Osteoblast (primary cell): ENCODE results near the gene IL11RA. TPM values are rescaled to one million over a fixed set of nuclear protein-coding genes. Genes with fewer than 3 reads are reported as not detected.

ENCODE experiments used
- DNase-seq: peaks from one replicate; pipeline ENCODE4 v3.0.0; 2011; ENCODE audit warnings: low spot score, mixed read lengths; ENCODE audit not compliant: insufficient read length; ENCODE audit errors: missing footprints
- H2AFZ ChIP-seq: 2 replicates; pipeline ENCODE4 v1.6.0; 2011; ENCODE audit warnings: mild to moderate bottlenecking, low read length
- H3K27ac ChIP-seq: 2 replicates; pipeline ENCODE4 v1.5.1; 2011; ENCODE audit warnings: mild to moderate bottlenecking, low read depth, low read length, moderate library complexity
- H3K27me3 ChIP-seq: 2 replicates; pipeline ENCODE4 v1.6.0; 2012; ENCODE audit warnings: mild to moderate bottlenecking, control low read depth, inconsistent platforms, low read length, moderate library complexity; ENCODE audit not compliant: insufficient read depth
- H3K36me3 ChIP-seq: 2 replicates; pipeline ENCODE4 v1.5.1; 2011; ENCODE audit warnings: mild to moderate bottlenecking, low read length, control low read depth, moderate library complexity; ENCODE audit not compliant: insufficient read depth
- H3K4me1 ChIP-seq: 2 replicates; pipeline ENCODE4 v1.5.1; 2011; ENCODE audit warnings: mild to moderate bottlenecking, low read length, control low read depth, moderate library complexity; ENCODE audit not compliant: insufficient read depth
- H3K4me2 ChIP-seq: 2 replicates; pipeline ENCODE4 v1.6.0; 2011; ENCODE audit warnings: mild to moderate bottlenecking, low read length; ENCODE audit not compliant: insufficient read depth
- H3K4me3 ChIP-seq: fragments of 200-600 bp; sonication (generic); 3 replicates; pipeline ENCODE4 v1.5.1; 2012; ENCODE audit warnings: mild to moderate bottlenecking, low read length, inconsistent platforms; ENCODE audit not compliant: insufficient read depth
- H3K79me2 ChIP-seq: 2 replicates; pipeline ENCODE4 v1.6.0; 2012; ENCODE audit warnings: mild to moderate bottlenecking, low read length, control low read depth, inconsistent platforms; ENCODE audit not compliant: insufficient read depth
- H3K9me3 ChIP-seq: 2 replicates; pipeline ENCODE4 v1.5.1; 2011; ENCODE audit warnings: low read depth, low read length, control low read depth
- H4K20me1 ChIP-seq: 2 replicates; pipeline ENCODE4 v1.6.0; 2012; ENCODE audit warnings: mild to moderate bottlenecking, low read length, control low read depth; ENCODE audit not compliant: insufficient read depth
- CTCF ChIP-seq: IDR thresholded peaks from 2 replicates; pipeline ENCODE4 v1.5.1; 2011; ENCODE audit warnings: mild to moderate bottlenecking, low read depth, low read length, moderate library complexity; ENCODE audit errors: extremely low read depth
- total RNA-seq: library from RNA; depleted of rRNA; stranded (reverse); fragments of >200 nt; gene quantifications from 2 replicates; pipeline ENCODE4 v1.2.3, GENCODE V29; 2012

The IL11RA gene
- total RNA-seq, 1 donor: 34.4 TPM

- Histone ChIP-seq H3K4me1 (peaks cover 5% of the 10 kb centered on the region), H3K36me3 (no peaks in the 10 kb centered on the region), H4K20me1 (peaks cover 13% of the 10 kb centered on the region), H3K27me3 (no peaks in the 10 kb centered on the region), H3K9me3 (no peaks in the 10 kb centered on the region), H2AFZ (no peak overlapping the region), H3K4me2 (no peak overlapping the region), H3K4me3 (no peak overlapping the region), H3K79me2 (no peaks in the 10 kb centered on the region), H3K27ac (no peak overlapping the region)
- no peak for DNase-seq
- TF ChIP-seq CTCF: no peak
Measured at GRCh38 chr9:34689116-34689470, 37.1 kb downstream of the IL11RA start.

- no peak for DNase-seq
- no peak overlapping the region for H3K4me3 ChIP-seq
- no peaks in the 10 kb centered on the region for H3K9me3 ChIP-seq
- peaks cover 5% of the 10 kb centered on the region for H3K4me1 ChIP-seq
- peaks cover 9% of the 10 kb centered on the region for H4K20me1 ChIP-seq
- no peak for TF ChIP-seq CTCF
- no peak overlapping the region for H2AFZ ChIP-seq
- no peaks in the 10 kb centered on the region for H3K36me3 ChIP-seq
- no peak overlapping the region for H3K4me2 ChIP-seq
- H3K27ac ChIP-seq: no peak overlapping the region
- H3K79me2 ChIP-seq: no peaks in the 10 kb centered on the region
- H3K27me3 ChIP-seq: no peaks in the 10 kb centered on the region
Measured at GRCh38 chr9:34689512-34689911, 37.5 kb downstream of the IL11RA start.

- H3K9me3 ChIP-seq: no peaks in the 10 kb centered on the region
- H3K79me2 ChIP-seq: no peaks in the 10 kb centered on the region
- H3K27me3 ChIP-seq: no peaks in the 10 kb centered on the region
- no peaks in the 10 kb centered on the region for H3K36me3 ChIP-seq
- H4K20me1 ChIP-seq: peaks cover 9% of the 10 kb centered on the region
- H3K4me3 ChIP-seq: no peak within 1 kb of the TSS
- TF ChIP-seq CTCF: no peak
- H3K4me1 ChIP-seq: peaks cover 4% of the 10 kb centered on the region
- H3K27ac ChIP-seq: no peak within 1 kb of the TSS
- no peak for DNase-seq
- H2AFZ ChIP-seq: no peak within 1 kb of the TSS
- no peak within 1 kb of the TSS for H3K4me2 ChIP-seq
Measured at GRCh38 chr9:34690983-34691935, 39.3 kb downstream of the IL11RA start, which contains the start of gene CCL19. CCL19 (minus strand) TSS chr9:34691276; CDS start chr9:34691139, 137 bp downstream.

- Histone ChIP-seq H3K36me3 (no peaks in the 10 kb centered on the region), H2AFZ (no peak overlapping the region), H3K4me2 (no peak overlapping the region), H4K20me1 (peaks cover 9% of the 10 kb centered on the region), H3K9me3 (no peaks in the 10 kb centered on the region), H3K27ac (no peak overlapping the region), H3K79me2 (no peaks in the 10 kb centered on the region), H3K4me1 (no peaks in the 10 kb centered on the region), H3K4me3 (no peak overlapping the region), H3K27me3 (no peaks in the 10 kb centered on the region)
- no peak for TF ChIP-seq CTCF
- no peak for DNase-seq
Measured at GRCh38 chr9:34691936-34692315, 39.9 kb downstream of the IL11RA start.
